ENCODE measurements around the gene RRM2. TPM values are rescaled to one million over a fixed set of nuclear protein-coding genes. Genes with fewer than 3 reads are reported as not detected.

The RRM2 gene
- total and polyA plus RNA-seq, 2 of the 4 experiments (the other 2 are of a cell fraction) = 53.6 to 68.5 TPM

DNA sequence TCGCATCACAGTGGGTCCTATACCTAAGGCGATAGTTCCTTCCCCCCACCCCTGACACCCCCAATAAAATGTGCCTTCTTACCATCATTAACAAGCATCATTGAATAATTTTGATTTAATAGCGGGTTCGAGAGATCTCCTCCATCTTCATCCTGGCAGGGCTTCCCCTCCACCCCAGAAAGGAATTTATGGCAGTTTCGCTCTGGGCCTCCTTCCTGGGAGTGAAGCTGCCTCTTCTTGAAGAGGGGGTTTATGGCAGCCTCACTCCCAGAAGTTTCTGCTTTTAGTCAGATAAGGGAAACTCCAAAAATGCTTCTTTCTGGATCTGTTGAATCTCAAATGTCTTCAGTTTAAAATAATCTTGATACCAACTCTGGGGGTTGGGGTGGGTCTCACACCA is 45.7 kb downstream of the RRM2 start:
- Histone ChIP-seq H3K4me1 (ENCODE audit: control insufficient read depth, insufficient read depth, low read length) (peaks cover 10% of the 10 kb centered on the region), H2BK15ac (ENCODE audit: low read depth, low read length) (no peak overlapping the region), H3K9me3 (ENCODE audit: control insufficient read depth, insufficient read depth, low read length) (no peaks in the 10 kb centered on the region), H3K4ac (ENCODE audit: low read depth, low read length) (no peak overlapping the region), H2BK20ac (ENCODE audit: low read depth, low read length) (no peak overlapping the region), H3K36me3 (ENCODE audit: control insufficient read depth, insufficient read depth, low read length) (no peaks in the 10 kb centered on the region), H4K20me1 (ENCODE audit: insufficient read depth, low read length) (no peaks in the 10 kb centered on the region), H2AFZ (replicated peaks; ENCODE audit: low read length, poor library complexity) (no peak overlapping the region), H3K18ac (ENCODE audit: low read depth, low read length) (no peak overlapping the region), H3K23ac (ENCODE audit: low read depth, low read length) (no peak overlapping the region), H2AK5ac (ENCODE audit: low read depth, low read length) (no peak overlapping the region), H4K91ac (ENCODE audit: insufficient read depth, low read depth, low read length) (no peak overlapping the region), H3K27me3 (ENCODE audit: control insufficient read depth, insufficient read depth, low read length) (no peaks in the 10 kb centered on the region), H4K8ac (ENCODE audit: low read depth in 2 of 2, low read length in 2 of 2) (no peak overlapping the region), H3K4me2 (ENCODE audit: low read depth, low read length) (no peak overlapping the region), H3K79me1 (ENCODE audit: low read depth in 1 of 2, low read length in 2 of 2) (no peaks in the 10 kb centered on the region), H3K9ac (ENCODE audit: low read depth, low read length) (no peak overlapping the region), H2BK5ac (ENCODE audit: low read depth, low read length, poor library complexity, severe bottlenecking) (no peak overlapping the region), H3K27ac (ENCODE audit: insufficient read depth, low read length) (no peak overlapping the region), H3K14ac (replicated peaks; ENCODE audit: low read depth, low read length) (no peak overlapping the region), H4K5ac (ENCODE audit: low read depth, low read length) (no peak overlapping the region), H3K56ac (ENCODE audit: extremely low read depth, insufficient read depth, low read length) (no peak overlapping the region), H2BK120ac (ENCODE audit: low read depth, low read length) (no peak overlapping the region), H3K4me3 (ENCODE audit: insufficient read depth, low read depth, low read length) (no peak overlapping the region), H2AK9ac (replicated peaks; ENCODE audit: low read depth, low read length, poor library complexity) (no peak overlapping the region), H3K9me1 (ENCODE audit: insufficient read depth, low read length) (no peaks in the 10 kb centered on the region)
- no CpG with 5 or more reads among the region's 5 CpGs for WGBS, 2 experiments (ENCODE audit: extremely low coverage in 2 of 2, insufficient read length in 1 of 2)
- no peak for TF ChIP-seq BHLHE40 (IDR thresholded peaks at IDR 0.05; ENCODE audit: low read depth, low read length)
- TF ChIP-seq MAZ (IDR thresholded peaks at IDR 0.05; ENCODE audit: borderline replicate concordance, low read depth, low read length) = no peak
- no peak for TF ChIP-seq POLR2A (IDR thresholded peaks at IDR 0.05; ENCODE audit: low read depth, low read length)
- TF ChIP-seq FOS (IDR thresholded peaks at IDR 0.05; ENCODE audit: low read depth, low read length) = no peak
- TF ChIP-seq MXI1 (IDR thresholded peaks at IDR 0.05; ENCODE audit: borderline replicate concordance, low read depth, low read length) = no peak
- TF ChIP-seq, protein P1, sequence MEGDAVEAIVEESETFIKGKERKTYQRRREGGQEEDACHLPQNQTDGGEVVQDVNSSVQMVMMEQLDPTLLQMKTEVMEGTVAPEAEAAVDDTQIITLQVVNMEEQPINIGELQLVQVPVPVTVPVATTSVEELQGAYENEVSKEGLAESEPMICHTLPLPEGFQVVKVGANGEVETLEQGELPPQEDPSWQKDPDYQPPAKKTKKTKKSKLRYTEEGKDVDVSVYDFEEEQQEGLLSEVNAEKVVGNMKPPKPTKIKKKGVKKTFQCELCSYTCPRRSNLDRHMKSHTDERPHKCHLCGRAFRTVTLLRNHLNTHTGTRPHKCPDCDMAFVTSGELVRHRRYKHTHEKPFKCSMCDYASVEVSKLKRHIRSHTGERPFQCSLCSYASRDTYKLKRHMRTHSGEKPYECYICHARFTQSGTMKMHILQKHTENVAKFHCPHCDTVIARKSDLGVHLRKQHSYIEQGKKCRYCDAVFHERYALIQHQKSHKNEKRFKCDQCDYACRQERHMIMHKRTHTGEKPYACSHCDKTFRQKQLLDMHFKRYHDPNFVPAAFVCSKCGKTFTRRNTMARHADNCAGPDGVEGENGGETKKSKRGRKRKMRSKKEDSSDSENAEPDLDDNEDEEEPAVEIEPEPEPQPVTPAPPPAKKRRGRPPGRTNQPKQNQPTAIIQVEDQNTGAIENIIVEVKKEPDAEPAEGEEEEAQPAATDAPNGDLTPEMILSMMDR (conservative IDR thresholded peaks at IDR 0.05; ENCODE audit: low read depth, low read length) = no peak
- TF ChIP-seq RCOR1 (IDR thresholded peaks at IDR 0.05; ENCODE audit: insufficient replicate concordance, low read length) = no peak
- no peak for TF ChIP-seq RFX5 (IDR thresholded peaks at IDR 0.05; ENCODE audit: low read depth, low read length)
- CTCF ChIA-PET = no interaction called here
- ATAC-seq (ENCODE audit: low read depth) = no peak
- intact Hi-C loops (cut with micrococcal nuclease) = no loop called here
- in situ Hi-C loops (cut with MboI; ENCODE audit: low sequenced_read_pairs) = no loop called here
- POLR2A ChIA-PET (ENCODE audit: unreplicated experiment) = interaction anchor here (1.1 kb wide), 1 partner anchor 12 kb away, joined by 3 read pairs; no protein-coding TSS in a partner anchor
- no peak for DNase-seq
- BruUV-seq (replicated peaks) = no TSS peak
- dilution Hi-C loops (cut with HindIII; ENCODE audit: low sequenced_read_pairs, unreplicated experiment) = no loop called here
